ENCODE data around the gene GGN.
"Not testable (repeated sequence)": the region's sequence is repeated elsewhere in the genome, so short reads cannot be mapped to it uniquely, and the experiment has no call there.

GGN gene

DNA sequence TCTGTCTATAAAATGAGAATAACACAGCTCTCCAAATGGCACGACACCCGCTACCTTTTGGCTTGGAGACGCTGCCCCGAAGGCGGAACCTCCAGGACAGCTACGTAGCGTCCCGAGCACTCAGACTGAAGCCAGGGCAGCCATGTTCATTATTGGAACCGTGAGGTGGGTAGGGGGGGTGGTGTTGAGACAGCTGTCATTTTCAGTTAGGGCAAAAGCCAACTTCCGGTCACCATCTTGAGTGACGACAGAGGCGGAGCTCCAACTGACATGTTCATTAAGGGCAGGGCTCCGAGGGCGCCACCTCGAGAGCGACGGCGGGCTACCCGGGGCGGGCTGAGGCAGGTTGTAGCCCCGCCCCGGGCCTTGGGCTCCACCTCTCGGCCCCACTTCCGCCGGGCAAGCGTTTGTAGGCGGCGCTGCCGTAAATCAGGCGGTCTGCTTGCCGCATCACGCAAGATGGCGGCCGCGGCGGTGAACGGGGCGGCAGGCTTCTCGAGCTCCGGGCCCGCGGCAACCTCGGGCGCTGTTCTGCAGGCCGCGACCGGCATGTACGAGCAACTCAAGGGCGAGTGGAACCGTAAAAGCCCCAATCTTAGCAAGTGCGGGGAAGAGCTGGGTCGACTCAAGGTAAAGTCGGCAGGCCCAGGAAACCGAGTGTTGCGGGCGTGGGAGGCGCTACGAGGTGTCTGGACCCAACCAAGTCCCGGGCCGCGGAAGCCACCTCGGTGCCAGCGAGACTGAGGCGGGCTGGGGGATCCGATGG lies 13.3 kb downstream of the GGN start, which contains the start of gene PSMD8:
PSMD8 (plus strand) TSS at position 240 of the 766 bp plus-strand sequence; CDS start at position 271, 31 bp downstream.
- Mint-ChIP-seq H3K27me3 (peaks cover 12% of the 10 kb centered on the region), H3K36me3 (ENCODE audit: low read depth) (peaks cover 46% of the 10 kb centered on the region), H3K27ac (peak within 1 kb of the TSS; percentile 95), H3K4me3 (peak within 1 kb of the TSS; percentile 92), H3K9me3 (no peaks in the 10 kb centered on the region), H3K4me1 (ENCODE audit: low read depth) (peaks cover 24% of the 10 kb centered on the region)
- intact Hi-C loops (cut with micrococcal nuclease) = loop anchor here (1.0 kb wide), 1 partner anchor 39 kb away; the partner anchor contains the start of gene CATSPERG

- H3K36me3 Mint-ChIP-seq (ENCODE audit: low read depth) = peaks cover 40% of the 10 kb centered on the region
- H3K4me1 Mint-ChIP-seq (ENCODE audit: low read depth) = peaks cover 21% of the 10 kb centered on the region
- H3K4me3 Mint-ChIP-seq = peak overlapping the region; percentile 66
- no peaks in the 10 kb centered on the region for H3K9me3 Mint-ChIP-seq
- peaks cover 13% of the 10 kb centered on the region for H3K27me3 Mint-ChIP-seq
- intact Hi-C loops (cut with micrococcal nuclease) = loop anchor here (1.0 kb wide), 1 partner anchor 39 kb away; the partner anchor contains the start of gene CATSPERG
- peak overlapping the region; percentile 95 for H3K27ac Mint-ChIP-seq
These were observed 13.9 kb downstream of the GGN start for GRCh38 chr19:38373907-38374331.

- Mint-ChIP-seq H3K9me3 (no peaks in the 10 kb centered on the region), H3K4me3 (no peak overlapping the region), H3K27me3 (peaks cover 26% of the 10 kb centered on the region), H3K27ac (no peak overlapping the region), H3K4me1 (ENCODE audit: low read depth) (peaks cover 12% of the 10 kb centered on the region), H3K36me3 (ENCODE audit: low read depth) (peaks cover 12% of the 10 kb centered on the region)
- intact Hi-C loops (cut with micrococcal nuclease) = no loop called here
These were observed 16.8 kb downstream of the GGN start for GRCh38 chr19:38371081-38371480.

GRCh38 chr19:38370299-38370698 lies 17.5 kb downstream of the GGN start:
- Mint-ChIP-seq H3K4me3 (no peak overlapping the region), H3K4me1 (ENCODE audit: low read depth) (peaks cover 4% of the 10 kb centered on the region), H3K9me3 (no peaks in the 10 kb centered on the region), H3K36me3 (ENCODE audit: low read depth) (peaks cover 9% of the 10 kb centered on the region), H3K27ac (no peak overlapping the region), H3K27me3 (peaks cover 28% of the 10 kb centered on the region)
- intact Hi-C loops (cut with micrococcal nuclease) = no loop called here

DNA sequence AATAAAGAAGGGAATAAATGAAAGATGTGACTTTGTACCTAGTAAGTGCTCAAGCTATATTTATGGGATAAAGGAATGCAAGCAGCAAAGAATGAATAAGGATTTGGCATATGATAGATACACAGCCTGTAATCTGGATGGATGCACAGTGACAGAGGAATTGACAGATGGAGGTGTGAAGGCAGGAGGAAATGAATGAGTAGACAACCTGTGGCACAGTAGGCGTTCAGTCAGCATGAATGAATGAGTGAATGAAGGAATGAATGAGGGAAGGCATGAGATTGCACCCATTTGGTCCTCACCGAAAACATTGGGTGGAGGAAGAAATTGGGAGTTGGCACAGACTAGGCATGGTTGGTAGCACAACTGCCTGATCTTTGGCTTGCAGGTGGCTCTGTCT lies 18.2 kb downstream of the GGN start:
- Mint-ChIP-seq H3K4me1 (ENCODE audit: low read depth) (no peaks in the 10 kb centered on the region), H3K27me3 (peaks cover 28% of the 10 kb centered on the region), H3K4me3 (no peak overlapping the region), H3K9me3 (no peaks in the 10 kb centered on the region), H3K36me3 (ENCODE audit: low read depth) (peaks cover 2% of the 10 kb centered on the region), H3K27ac (no peak overlapping the region)
- intact Hi-C loops (cut with micrococcal nuclease) = no loop called here

- Mint-ChIP-seq H3K36me3 (ENCODE audit: low read depth) (peaks cover 6% of the 10 kb centered on the region), H3K9me3 (no peaks in the 10 kb centered on the region), H3K27ac (no peak overlapping the region), H3K4me1 (ENCODE audit: low read depth) (peaks cover 10% of the 10 kb centered on the region), H3K27me3 (peaks cover 28% of the 10 kb centered on the region), H3K4me3 (no peak overlapping the region)
- intact Hi-C loops (cut with micrococcal nuclease) = no loop called here
These were observed 20.8 kb downstream of the GGN start for GRCh38 chr19:38367041-38367440.

DNA sequence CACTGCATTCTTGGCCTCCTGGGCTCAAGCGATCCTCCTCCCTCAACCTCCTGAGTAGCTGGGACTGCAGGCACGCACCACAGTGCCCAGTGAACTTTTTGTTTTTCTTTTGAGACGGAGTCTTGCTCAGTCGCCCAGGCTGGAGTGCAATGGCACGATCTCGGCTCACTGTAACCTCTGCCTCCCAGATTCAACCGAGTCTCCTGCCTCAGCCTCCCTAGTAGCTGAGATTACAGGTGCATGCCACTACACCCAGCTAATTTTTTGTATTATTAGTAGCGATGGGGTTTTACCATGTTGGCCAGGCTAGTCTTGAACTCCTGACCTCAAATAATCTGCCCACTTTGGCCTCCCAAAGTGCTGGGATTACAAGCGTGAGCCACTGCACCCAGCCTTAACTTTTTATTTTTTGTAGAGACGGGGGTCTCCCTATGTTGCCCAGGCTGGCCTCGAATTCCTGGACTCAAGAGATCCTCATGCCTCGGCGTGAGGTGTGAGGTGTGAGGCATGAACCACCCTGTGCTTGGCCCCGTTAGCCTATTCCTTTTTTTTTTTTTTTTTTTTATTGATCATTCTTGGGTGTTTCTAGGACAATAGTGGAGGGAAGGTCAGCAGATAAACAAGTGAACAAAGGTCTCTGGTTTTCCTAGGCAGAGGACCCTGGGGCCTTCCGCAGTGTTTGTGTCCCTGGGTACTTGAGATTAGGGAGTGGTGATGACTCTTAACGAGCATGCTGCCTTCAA lies 24.7 kb downstream of the GGN start:
- not testable (repeated sequence) for H3K4me3 Mint-ChIP-seq, H3K9me3 Mint-ChIP-seq, H3K27ac Mint-ChIP-seq
- Mint-ChIP-seq H3K4me1 (ENCODE audit: low read depth) (peaks cover 25% of the 10 kb centered on the region), H3K27me3 (peaks cover 48% of the 10 kb centered on the region), H3K36me3 (ENCODE audit: low read depth) (peaks cover 15% of the 10 kb centered on the region)
- intact Hi-C loops (cut with micrococcal nuclease) = loop anchor here (1.0 kb wide), 1 partner anchor 27 kb away; no protein-coding TSS in a partner anchor

GRCh38 chr19:38362076-38362945 lies 25.5 kb downstream of the GGN start:
- H3K36me3 Mint-ChIP-seq (ENCODE audit: low read depth) = peaks cover 15% of the 10 kb centered on the region
- intact Hi-C loops (cut with micrococcal nuclease) = loop anchor here (1.0 kb wide), 1 partner anchor 26 kb away; no protein-coding TSS in a partner anchor

GRCh38 chr19:38361633-38362075 lies 26.2 kb downstream of the GGN start:
- H3K4me3 Mint-ChIP-seq = peak overlapping the region; percentile 91
- H3K4me1 Mint-ChIP-seq (ENCODE audit: low read depth) = peaks cover 25% of the 10 kb centered on the region
- intact Hi-C loops (cut with micrococcal nuclease) = loop anchor here (1.0 kb wide), 1 partner anchor 25 kb away; no protein-coding TSS in a partner anchor
- H3K27ac Mint-ChIP-seq = peak overlapping the region; percentile 88
- peaks cover 55% of the 10 kb centered on the region for H3K27me3 Mint-ChIP-seq
- H3K36me3 Mint-ChIP-seq (ENCODE audit: low read depth) = peaks cover 15% of the 10 kb centered on the region
- H3K9me3 Mint-ChIP-seq = no peaks in the 10 kb centered on the region

More at GRCh38 chr19:38362076-38362945, 25.5 kb downstream of the GGN start:
- H3K27me3 Mint-ChIP-seq = peaks cover 50% of the 10 kb centered on the region
- H3K27ac Mint-ChIP-seq = peak overlapping the region; percentile 88
- peaks cover 25% of the 10 kb centered on the region for H3K4me1 Mint-ChIP-seq (ENCODE audit: low read depth)
- peak overlapping the region; percentile 91 for H3K4me3 Mint-ChIP-seq
- H3K9me3 Mint-ChIP-seq = no peaks in the 10 kb centered on the region

DNA sequence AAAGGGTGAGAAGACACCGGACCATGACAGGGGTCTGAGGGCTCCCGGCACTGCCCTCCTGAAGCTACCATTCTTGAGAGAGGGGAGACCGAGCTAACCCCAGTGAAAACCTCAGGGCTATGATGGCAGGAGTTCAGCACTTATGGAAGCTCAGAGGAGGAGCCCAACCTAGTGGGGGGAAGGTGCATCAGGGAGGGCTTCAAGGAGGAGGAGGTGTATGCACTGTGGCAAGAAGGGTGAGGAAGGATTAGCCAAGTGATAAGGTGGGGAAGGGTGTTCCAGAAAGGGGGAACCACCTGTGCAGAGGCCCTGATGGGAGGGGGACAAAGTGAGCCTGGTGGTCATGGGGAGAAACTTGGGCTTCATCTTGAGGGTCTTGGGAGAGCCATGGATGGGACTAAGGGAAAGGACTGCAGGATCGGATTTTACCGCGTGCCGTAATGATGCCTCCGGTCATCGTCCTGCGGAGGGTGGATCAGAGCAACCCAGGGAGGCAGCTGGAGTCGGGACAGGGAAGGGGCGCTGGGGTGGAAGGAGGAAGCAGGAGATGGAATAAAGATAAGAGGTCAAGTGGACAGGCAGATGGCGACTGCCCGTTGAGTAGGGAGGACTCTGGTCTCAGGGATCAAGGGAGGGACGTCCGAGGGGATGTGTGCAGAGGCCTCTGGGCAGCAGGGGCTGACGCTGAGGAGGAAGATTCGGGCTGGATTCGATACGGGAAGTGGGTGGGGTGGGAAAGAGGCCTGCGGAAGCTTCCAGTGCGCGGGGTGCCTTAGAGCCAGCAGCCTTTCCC lies 26.8 kb downstream of the GGN start:
- Mint-ChIP-seq H3K27me3 (peaks cover 57% of the 10 kb centered on the region), H3K27ac (peak overlapping the region; percentile 88), H3K4me1 (ENCODE audit: low read depth) (peaks cover 25% of the 10 kb centered on the region), H3K9me3 (no peaks in the 10 kb centered on the region), H3K36me3 (ENCODE audit: low read depth) (peaks cover 15% of the 10 kb centered on the region), H3K4me3 (peak overlapping the region; percentile 91)
- intact Hi-C loops (cut with micrococcal nuclease) = no loop called here

- H3K4me3 Mint-ChIP-seq = no peak overlapping the region
- intact Hi-C loops (cut with micrococcal nuclease) = no loop called here
- H3K27me3 Mint-ChIP-seq = peaks cover 59% of the 10 kb centered on the region
- peaks cover 15% of the 10 kb centered on the region for H3K36me3 Mint-ChIP-seq (ENCODE audit: low read depth)
- H3K4me1 Mint-ChIP-seq (ENCODE audit: low read depth) = peaks cover 25% of the 10 kb centered on the region
- no peaks in the 10 kb centered on the region for H3K9me3 Mint-ChIP-seq
- peak overlapping the region; percentile 88 for H3K27ac Mint-ChIP-seq
These were observed 27.5 kb downstream of the GGN start for GRCh38 chr19:38360351-38360750.

- intact Hi-C loops (cut with micrococcal nuclease) = no loop called here
- H3K27me3 Mint-ChIP-seq = peaks cover 64% of the 10 kb centered on the region
- H3K9me3 Mint-ChIP-seq = no peaks in the 10 kb centered on the region
- no peak overlapping the region for H3K27ac Mint-ChIP-seq
- peaks cover 15% of the 10 kb centered on the region for H3K36me3 Mint-ChIP-seq (ENCODE audit: low read depth)
- H3K4me3 Mint-ChIP-seq = no peak overlapping the region
- H3K4me1 Mint-ChIP-seq (ENCODE audit: low read depth) = peaks cover 25% of the 10 kb centered on the region
These were observed 28.4 kb downstream of the GGN start for GRCh38 chr19:38359242-38360021.
